ENCODE results near the gene TTLL8. TPM values are rescaled to one million over a fixed set of nuclear protein-coding genes. Genes with fewer than 3 reads are reported as not detected.

Gene TTLL8
- polyA plus RNA-seq, 3 donors, result not detected

DNA sequence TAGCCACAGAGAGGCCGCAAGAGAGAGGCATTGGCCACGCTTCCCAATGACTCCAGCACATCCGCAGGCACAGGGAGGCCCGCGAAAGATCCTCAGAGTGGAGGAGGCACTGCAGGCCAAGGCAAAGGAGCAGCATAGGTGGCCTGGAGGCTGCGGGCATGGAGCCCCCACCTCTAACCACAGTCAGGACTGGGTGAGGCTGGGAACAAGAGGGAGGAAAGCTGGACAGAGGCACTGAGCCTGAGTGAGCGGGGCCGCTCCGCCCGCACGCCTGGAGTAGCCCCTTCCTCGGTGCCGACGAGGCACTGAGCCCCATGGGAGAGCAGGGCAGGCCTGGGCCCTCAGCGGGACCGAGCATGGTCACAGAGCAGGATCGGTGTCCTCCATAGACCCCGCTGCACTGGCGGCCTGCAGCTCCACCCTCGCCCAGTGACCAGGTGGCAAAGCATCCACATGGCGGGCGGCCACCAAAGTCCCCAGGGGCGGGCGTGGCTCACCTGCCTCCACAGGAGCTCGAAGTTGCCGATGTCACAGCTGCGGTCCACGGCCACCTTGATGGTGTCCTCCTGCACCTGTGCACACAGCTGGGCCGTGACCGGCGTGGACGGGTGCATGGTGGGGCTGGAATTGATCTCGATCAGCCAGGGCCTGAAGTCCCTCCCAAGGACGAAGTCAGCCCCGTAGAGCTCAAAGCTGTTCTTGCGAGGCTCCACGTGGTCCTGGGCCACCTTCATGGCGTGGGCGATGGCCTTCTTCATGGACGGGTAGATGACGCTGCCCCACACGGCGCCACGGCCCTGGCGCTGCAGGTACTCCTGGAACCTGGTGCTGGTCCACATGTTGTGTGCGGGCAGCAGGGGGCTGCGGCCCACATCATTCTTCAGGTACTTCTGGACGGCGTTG, 26.7 kb downstream of the TTLL8 start:
- DNase-seq (ENCODE audit: extremely low read depth in 1 of 11, low read depth in 9 of 11, low spot score in 4 of 11), result no peak

DNA sequence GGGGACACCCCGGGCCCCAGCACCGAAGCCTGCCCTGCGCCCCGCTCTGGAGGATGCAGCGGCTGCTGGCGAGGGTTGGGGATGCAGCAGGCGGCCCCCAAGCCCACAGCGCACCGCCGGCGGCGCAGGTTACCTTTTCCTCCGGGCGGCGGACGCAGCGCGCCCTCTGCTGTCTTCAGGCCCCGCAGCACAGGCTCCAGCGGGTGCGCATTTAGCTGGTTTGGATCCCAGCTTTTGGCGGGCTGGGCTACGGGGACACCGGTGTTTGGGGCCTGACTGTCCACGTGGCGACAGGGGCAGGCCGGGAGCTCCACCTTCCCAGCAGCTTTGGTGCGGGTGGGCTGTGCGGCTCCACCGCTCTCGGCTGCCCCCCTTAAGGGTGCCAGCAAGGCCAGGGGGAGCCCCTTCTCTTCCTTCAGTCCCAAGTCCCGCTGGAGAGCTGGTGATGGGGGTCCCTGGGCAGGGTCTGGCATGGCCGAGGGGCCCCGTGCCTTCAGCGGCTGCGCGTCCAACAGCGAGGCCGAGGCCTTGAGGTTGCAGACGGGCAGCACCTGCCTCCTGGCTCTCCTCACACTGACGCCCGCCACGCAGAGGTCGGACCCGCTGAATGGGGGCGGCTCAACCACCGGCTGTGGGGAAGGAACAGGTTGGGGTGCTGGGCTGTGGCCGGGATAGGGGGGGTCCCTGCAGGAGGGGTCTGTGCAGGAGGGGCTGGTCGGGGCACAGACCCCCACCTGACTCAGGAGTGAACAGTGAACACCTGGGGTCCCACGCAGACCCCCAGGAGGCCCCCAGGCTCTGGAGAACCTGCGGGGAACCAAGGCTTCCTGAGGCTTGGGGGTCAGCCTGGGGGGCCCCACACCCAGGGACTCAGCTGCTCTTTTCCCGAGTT, 27.6 kb downstream of the TTLL8 start:
- peak in 9 of 11 donors; percentile 9 to 55 (median 38) for DNase-seq (ENCODE audit: extremely low read depth in 1 of 11, low read depth in 9 of 11, low spot score in 4 of 11)

DNA sequence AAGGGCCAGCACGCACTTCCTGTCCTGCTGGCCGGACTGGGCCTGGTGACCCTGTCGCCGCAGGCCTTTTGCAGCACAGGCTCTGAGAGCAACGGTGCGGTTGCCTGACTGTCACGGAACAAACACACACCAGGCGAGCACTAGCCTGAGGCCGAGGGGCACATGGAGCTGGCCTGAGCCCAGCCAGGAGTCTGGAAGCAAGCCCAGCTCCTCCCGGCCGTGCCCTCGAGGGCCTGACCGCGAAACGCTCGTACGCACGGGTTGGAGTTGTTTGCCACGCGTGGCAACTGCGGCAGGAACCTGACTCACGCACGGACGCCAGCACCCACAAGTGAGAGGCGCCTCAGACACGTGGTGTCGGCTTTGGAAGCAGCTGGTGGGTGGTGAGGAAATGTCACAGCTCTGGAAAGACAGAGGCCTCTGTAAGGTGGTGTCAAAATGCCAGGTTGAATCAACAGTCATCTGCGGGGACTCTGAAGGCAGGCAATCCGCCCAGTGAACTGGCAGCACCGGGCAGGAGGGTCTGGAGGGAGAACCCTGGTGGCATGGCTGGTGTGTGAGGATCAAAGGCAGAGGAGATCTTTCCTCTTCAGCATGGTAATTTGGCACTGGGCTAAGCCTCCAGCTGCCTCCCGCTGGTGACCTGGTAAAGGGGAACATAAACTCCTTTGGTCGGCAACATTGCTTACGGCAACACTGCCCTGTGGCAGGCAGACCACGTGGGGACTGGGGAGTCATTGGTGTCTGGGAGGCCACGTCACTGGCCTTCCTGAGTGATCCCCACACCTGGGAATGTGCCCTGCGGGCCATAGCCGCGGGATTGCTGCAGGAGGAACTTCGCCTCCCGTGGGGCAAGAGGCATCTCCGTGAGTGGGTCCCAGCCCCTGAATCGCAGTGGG, 30.2 kb downstream of the TTLL8 start:
- no peak for DNase-seq (ENCODE audit: extremely low read depth in 1 of 11, low read depth in 9 of 11, low spot score in 4 of 11)

DNA sequence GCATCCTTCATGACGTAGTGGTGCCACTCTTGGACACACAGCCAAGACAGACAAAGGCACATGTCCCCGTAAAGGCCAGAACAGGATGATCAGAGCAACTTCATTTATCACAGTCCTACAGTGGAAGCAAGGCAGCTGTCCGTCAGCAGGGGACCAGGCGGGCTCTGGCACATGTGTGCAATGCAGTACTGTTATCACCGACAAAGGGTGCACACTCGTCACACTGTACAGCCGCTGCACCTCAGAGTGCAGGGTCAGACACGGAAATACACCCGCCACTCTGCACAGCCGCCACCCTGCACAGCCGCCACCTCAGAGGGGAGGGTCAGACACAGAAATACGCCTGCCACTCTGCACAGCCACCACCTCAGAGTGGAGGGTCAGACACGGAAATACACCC, 32.1 kb downstream of the TTLL8 start:
- no peak for DNase-seq (ENCODE audit: extremely low read depth in 1 of 11, low read depth in 9 of 11, low spot score in 4 of 11)

DNA sequence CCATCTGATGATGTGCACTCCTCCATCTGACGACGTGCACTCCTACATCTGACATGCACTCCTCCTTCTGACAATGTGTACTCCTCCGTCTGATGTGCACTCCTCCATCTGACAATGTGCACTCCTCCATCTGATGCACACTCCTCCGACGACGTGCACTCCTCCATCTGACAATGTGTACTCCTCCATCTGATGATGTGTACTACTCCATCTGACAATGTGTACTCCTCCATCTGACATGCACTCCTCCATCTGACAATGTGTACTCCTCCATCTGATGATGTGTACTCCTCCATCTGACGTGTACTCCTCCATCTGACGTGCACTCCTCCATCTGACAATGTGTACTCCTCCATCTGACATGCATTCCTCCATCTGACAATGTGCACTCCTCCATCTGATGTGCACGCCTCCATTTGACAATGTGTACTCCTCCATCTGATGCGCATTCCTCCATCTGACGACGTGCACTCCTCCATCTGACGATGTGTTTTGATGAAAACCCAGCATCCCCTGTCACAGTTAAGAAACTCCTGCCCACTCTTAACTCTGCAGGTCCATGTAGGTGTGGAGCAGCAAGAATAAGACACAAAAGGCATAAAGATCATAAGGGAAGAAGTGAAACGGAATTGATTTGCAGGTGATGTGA, 35.8 kb downstream of the TTLL8 start:
- no peak for DNase-seq (ENCODE audit: extremely low read depth in 1 of 11, low read depth in 9 of 11, low spot score in 4 of 11)

DNA sequence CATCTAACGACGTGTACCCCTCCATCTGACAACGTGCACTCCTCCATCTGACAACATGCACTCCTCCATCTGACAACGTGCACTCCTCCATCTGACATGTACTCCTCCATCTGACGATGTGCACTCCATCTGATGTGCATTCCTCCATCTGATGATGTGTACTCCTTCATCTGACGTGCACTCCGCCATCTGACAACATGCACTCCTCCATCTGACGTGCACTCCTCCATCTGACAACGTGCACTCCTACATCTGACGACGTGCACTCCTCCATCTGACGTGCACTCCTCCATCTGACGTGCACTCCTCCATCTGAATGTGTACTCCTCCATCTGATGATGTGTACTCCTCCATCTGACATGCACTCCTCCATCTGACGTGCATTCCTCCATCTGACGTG, 37.5 kb downstream of the TTLL8 start:
- no peak for DNase-seq (ENCODE audit: extremely low read depth in 1 of 11, low read depth in 9 of 11, low spot score in 4 of 11)

DNA sequence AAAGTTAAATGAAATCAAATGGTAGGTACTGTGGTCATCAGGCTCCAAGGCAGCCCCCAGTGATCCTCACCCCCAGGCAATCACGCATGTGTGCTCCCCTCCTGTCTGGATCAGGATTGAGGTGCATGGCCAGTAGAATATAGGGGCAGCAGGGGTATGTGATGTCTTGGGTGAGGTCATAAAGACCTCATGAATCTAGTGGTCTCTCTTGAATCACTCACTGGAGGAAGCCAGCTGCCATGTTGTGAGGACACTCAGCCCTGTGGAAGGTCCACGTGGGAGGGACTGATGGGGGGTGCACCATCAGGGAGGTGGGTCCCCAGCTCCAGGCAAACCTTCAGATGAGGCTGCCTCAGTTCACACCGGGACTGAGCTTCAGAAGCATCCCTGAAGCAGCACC, 38.8 kb downstream of the TTLL8 start:
- DNase-seq (ENCODE audit: extremely low read depth in 1 of 11, low read depth in 9 of 11, low spot score in 4 of 11), result no peak

DNA sequence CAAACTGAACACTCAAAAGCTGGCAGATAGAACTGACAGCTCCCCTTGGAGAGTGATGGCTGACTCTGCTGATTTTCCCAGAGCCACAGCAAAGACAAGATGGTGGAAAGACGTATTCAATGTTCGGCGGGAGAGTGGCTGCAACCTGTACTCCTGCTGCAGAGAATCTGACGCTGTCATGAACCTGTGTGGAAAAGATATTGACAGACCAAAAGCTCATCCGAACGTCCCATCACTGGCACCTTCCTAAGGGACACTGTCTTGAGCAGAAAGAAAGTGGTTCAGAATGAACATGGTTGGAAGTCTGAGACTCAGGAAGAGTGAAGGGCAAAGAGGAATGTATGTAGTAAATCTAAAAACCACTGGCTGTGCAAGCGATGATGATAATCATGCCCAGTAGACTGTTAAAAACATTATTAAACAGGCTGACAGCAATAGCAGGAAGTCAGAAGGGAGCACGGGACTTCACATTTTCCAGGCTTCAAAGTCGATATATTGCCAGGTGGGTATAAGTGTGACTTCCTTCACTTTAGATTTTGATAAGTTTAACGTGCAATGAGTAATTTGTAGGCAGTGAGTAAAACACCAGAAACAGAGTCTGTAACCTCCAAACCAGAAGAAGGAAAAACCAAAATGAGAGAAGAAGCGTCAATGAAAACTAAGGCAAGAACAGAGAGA, 39.4 kb downstream of the TTLL8 start:
- no peak for DNase-seq (ENCODE audit: extremely low read depth in 1 of 11, low read depth in 9 of 11, low spot score in 4 of 11)

DNA sequence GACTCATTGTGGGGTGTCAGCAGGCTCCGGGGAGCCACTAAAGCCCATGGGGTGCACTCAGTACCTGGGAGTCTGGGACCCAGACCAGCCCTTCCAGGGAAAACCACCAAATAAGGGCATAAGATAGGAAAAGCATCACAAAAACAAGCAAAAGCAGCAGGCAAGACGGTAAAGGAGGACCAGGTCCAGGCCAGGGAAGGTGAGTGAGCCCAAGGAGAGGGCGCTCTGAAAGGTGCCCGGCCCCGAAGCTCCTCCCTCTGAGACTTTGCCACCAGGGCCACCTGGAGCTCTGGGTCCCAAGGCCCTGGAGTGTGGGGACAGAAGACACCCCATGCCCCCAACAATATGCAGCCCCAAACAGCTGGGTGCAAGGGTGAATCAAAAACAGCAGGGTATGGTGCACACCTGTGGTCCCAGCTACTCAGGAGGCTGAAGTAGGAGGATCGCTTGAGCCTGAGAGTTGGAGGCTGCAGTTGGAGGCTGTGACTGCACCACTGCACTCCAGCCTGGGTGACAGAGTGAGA, 40.3 kb downstream of the TTLL8 start:
- no peak for DNase-seq (ENCODE audit: extremely low read depth in 1 of 11, low read depth in 9 of 11, low spot score in 4 of 11)

DNA sequence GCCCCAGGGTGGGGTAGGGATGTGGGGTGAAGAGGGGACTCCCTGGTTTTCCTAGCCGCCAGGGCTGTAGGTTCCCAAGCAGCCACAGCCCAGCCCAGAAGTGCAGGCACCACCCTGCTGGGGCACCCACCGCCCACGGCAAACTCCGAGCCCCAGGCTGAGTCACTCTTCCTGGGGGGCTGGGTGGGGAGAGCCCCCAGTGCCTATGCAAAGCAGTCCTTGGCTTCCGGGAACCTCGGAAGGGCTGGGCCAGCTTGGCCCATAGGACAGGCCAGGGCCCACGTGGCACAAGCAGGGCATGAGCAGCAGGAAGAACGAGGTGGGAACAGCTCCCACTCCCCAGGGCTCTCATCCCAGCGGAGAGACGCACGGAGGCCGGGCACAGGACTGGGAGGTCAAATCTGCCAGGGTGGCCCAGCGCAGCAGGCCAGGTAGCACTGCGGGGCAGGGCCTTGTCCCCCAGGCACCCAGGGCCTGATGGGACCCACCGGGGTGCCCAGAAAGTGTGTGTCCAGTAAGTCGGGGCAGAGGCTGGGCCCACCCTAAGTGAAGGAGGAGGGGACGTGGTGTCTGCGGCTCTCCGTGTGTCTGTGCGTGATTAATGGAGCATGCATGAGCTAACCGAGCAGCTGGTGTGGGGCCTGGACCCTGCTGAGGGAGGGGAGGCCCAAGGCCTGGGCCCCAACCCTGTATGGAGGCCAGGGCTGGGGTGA, 41.0 kb downstream of the TTLL8 start:
- DNase-seq (ENCODE audit: extremely low read depth in 1 of 11, low read depth in 9 of 11, low spot score in 4 of 11), result no peak

DNA sequence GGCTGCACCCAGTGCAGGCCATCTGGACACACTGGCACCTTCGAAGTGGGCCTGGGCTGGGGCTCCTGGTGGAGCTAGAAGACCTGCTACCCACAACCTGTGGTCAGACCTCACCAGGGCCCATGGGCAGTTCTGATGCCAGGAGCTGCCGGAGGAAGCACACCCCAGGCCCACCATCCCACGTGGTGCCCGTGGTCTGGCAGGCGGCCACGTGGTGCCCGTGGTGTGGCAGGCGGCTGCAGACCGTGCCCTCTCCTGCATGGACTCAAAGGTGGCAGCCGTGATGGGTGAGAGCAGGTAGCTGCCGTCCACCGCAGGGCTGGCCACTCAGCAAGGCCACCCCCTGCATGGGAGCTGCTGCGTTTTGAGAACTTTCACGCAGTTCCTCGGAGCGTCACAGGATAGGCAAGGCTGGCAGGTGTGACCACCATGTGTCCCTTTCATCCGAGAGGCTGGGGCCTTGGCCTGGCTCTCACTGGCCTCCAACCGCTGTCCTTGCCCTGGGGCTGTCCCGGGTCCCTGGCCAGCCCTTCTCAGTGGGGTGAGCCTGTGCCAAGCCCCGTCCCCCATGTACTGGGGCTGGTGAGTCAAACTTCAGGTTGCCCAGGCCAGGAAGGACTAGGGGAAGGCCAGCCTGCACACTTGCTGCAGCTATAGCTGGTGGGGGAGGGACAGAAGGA, 41.6 kb downstream of the TTLL8 start:
- DNase-seq (ENCODE audit: extremely low read depth in 1 of 11, low read depth in 9 of 11, low spot score in 4 of 11), result no peak

DNA sequence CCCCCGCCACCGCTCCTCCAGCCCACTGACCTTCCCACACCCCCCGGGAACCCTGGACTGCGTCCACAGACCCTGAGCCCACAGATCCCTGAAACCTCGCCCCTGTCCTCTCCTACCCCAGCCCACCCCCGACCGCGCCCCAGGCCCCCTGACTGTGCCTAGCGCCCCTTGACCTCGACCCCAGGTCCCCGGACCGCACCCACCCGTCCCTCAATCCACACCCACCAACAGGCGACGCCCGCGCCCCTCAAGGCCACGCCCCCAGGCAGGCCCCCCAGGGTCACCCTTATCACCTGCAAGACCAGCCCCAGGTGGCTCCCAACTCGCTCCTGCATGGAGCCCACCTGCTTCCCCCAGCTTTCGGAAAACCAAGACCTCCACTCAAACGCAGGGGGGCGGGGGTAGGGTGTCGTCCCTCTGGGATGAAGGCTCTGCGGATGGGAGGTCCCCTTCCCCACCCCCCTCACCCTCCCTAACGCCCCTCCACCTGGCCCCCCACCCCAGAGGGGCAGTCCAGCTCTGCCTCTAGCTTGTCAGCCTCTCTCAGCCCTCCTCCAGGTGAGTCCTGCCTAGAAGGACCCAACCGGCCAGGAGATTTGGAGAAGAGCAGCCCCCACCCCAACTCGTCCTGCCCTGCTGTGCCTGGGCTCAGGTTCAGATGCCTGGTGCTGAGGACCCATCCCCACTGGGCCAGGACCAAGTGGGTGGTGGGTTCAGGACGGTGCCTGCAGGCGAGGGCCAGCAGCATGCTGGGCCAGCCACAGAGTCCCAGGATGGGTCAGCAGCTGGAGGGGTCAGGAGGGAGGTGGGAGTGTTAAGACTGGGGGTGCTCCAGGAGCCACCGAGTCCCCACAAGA, 42.4 kb downstream of the TTLL8 start:
- no peak for DNase-seq (ENCODE audit: extremely low read depth in 1 of 11, low read depth in 9 of 11, low spot score in 4 of 11)

DNA sequence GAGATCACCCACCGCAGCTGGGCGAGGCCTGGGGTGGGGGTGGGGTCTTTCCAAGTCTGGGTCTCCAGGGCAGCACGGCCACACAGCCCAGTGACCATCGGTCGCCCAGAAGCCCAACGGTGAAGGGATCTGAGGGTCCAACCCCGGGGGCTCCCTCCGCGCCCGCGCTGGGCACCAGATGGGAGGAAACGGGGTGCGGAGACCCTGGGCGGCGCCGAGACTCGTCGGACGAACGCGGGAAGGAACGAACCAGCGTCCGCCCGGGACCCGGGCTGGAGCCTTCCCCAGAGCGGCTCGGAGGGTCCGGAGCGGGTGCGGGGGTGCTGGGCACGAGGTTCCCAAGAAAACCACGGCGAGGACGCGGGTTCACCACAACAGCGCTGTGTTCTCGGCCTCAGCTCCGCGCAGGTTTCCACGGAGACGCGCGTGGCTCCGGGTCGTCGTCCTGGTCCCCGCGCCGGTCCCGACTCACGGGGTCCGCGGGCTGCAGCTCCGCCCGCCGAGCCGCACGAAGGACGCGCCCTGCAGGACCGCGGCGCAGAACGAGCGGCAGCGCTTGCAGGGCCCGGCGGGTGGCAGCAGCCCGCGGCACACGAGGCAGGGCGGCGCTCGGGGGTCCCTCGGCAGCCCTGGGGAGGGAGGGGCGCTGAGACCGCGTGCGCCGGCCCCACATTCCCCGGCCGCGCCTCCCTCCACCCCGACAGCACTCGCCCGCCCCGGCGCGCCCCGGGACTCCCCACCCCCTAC, 43.3 kb downstream of the TTLL8 start:
- no peak for DNase-seq (ENCODE audit: extremely low read depth in 1 of 11, low read depth in 9 of 11, low spot score in 4 of 11)

DNA sequence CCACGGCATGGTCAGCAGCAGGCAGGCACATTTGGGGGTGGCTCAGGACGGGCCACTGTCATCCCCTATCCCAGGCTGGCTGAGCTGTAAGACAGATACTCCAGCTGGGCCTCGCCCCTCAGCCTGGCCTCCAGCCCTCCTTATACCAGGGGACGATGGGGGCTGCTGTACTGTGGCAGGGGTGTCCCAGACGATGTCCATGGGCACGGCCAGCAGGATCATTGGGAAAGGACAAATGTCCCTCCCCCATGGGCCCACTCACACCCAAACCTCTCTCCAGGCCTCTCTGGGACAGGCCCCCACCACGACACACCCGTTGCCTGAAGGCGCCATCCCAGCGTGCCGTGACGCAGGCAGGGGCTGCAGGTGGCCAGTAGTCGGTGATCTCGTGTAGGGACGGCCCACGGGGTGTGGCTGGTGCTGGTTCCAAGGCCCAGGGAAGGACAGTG, 44.0 kb downstream of the TTLL8 start:
- no peak for DNase-seq (ENCODE audit: extremely low read depth in 1 of 11, low read depth in 9 of 11, low spot score in 4 of 11)
